Astrocyte of the cerebellum (primary cell): ENCODE data around the gene CRB3.
"Not testable (repeated sequence)": the region's sequence is repeated elsewhere in the genome, so short reads cannot be mapped to it uniquely, and the experiment has no call there.

Source experiments
- DNase-seq: peaks from one replicate; pipeline ENCODE4 v3.0.0-alpha.2; 2011; ENCODE audit warnings: low read depth
- H3K4me3 ChIP-seq: 2 replicates; pipeline ENCODE4 v1.5.1; 2011; ENCODE audit warnings: mild to moderate bottlenecking, low read depth, low read length, moderate library complexity
- CTCF ChIP-seq: IDR thresholded peaks from 2 replicates; pipeline ENCODE4 v1.5.1; 2012; ENCODE audit warnings: low read length, low read depth, moderate library complexity, mild to moderate bottlenecking; ENCODE audit errors: missing control alignments
- in situ Hi-C: cut with HindIII; loops from 2 replicates; pipeline ENCODE4 v1.10.0; 2017; ENCODE audit warnings: low sequenced_read_pairs

The CRB3 gene

GRCh38 chr19:6425732-6426620, 38.1 kb upstream of the CRB3 start:
- in situ Hi-C loops, result no loop called here
- no peak for TF ChIP-seq CTCF
- H3K4me3 ChIP-seq, result no peak overlapping the region
- no peak for DNase-seq

GRCh38 chr19:6427131-6427530, 36.9 kb upstream of the CRB3 start:
- H3K4me3 ChIP-seq, result no peak overlapping the region
- TF ChIP-seq CTCF, result no peak
- in situ Hi-C loops, result no loop called here
- no peak for DNase-seq

GRCh38 chr19:6428692-6429418, 35.2 kb upstream of the CRB3 start:
- H3K4me3 ChIP-seq, in situ Hi-C loops, DNase-seq: not testable (repeated sequence)

GRCh38 chr19:6429419-6430221, 34.5 kb upstream of the CRB3 start:
- TF ChIP-seq CTCF, result no peak
- in situ Hi-C loops, result no loop called here
- DNase-seq, result no peak
- no peak overlapping the region for H3K4me3 ChIP-seq

- no peak for TF ChIP-seq CTCF
- in situ Hi-C loops, result no loop called here
- H3K4me3 ChIP-seq, result no peak overlapping the region
- DNase-seq, result no peak
Measured at GRCh38 chr19:6431891-6432290, 32.2 kb upstream of the CRB3 start.

GRCh38 chr19:6433165-6433564, 30.9 kb upstream of the CRB3 start:
- no peak overlapping the region for H3K4me3 ChIP-seq
- DNase-seq, result no peak
- in situ Hi-C loops, result no loop called here
- TF ChIP-seq CTCF, result no peak
